B cell (primary cell): ENCODE measurements around the gene PNPLA1. TPM values are rescaled to one million over a fixed set of nuclear protein-coding genes. Genes with fewer than 3 reads are reported as not detected.

ENCODE experiments used
- ATAC-seq: fragments of 200-7000 bp; cut with Tn5 transposase; one replicate; pipeline ENCODE4 v1.10.0; 2021; ENCODE audit warnings: low read depth, mild to moderate bottlenecking, moderate number of reproducible peaks, moderate library complexity
- CTCF ChIA-PET: fragments of 350-600 bp; sonication (Branson Sonifier 250); formaldehyde crosslinking; loops from one replicate; lab custom pipeline; 2021; ENCODE audit warnings: antibody characterized with exemption, inconsistent platforms; lab: Charles Lee
- POLR2A ChIA-PET: fragments of 350-600 bp; sonication (Branson Sonifier 250); formaldehyde crosslinking; loops from one replicate; lab custom pipeline; 2021; ENCODE audit warnings: antibody characterized with exemption; lab: Charles Lee
- DNase-seq: peaks from one replicate; pipeline ENCODE4 v3.0.0; 2013
- H2AFZ ChIP-seq: 2 replicates; pipeline ENCODE4 v1.6.1; 2012; ENCODE audit warnings: mild to moderate bottlenecking, low read depth, low read length; ENCODE audit not compliant: insufficient read depth, poor library complexity, severe bottlenecking
- H3K27ac ChIP-seq, 2 donors: 1 replicate in 1 of 2; 2 replicates in 1 of 2; pipeline ENCODE4 v1.5.1; 2012 to 2013; ENCODE audit warnings: low read length in 2 of 2, mild to moderate bottlenecking in 2 of 2, moderate library complexity in 1 of 2
- H3K27me3 ChIP-seq, 4 experiments: fragments of 200-600 bp in 1 of 4; sonication (generic) in 1 of 4; replicated peaks in 1 of 4; 1 replicate in 2 of 4; 2 replicates in 2 of 4; pipeline versions ENCODE4 v1.6.1 to v1.7.0; 2013 to 2016; ENCODE audit warnings: low read length in 3 of 4, mild to moderate bottlenecking in 2 of 4, mixed read lengths in 1 of 4, moderate library complexity in 1 of 4; ENCODE audit not compliant: insufficient read depth in 4 of 4, control insufficient read depth in 3 of 4; ENCODE audit errors: control extremely low read depth in 1 of 4
- H3K36me3 ChIP-seq, 2 experiments: replicated peaks in 1 of 2; 1 replicate in 1 of 2; 2 replicates in 1 of 2; pipeline versions ENCODE4 v1.6.1 to v1.7.1; 2013; ENCODE audit warnings: low read length in 1 of 2; ENCODE audit not compliant: insufficient read depth in 2 of 2, control insufficient read depth in 1 of 2; ENCODE audit errors: control extremely low read depth in 1 of 2, extremely low read depth in 1 of 2
- H3K4me1 ChIP-seq, 2 donors: fragments of 200-600 bp in 1 of 2; sonication (generic) in 1 of 2; 1 replicate in 1 of 2; 2 replicates in 1 of 2; pipeline versions ENCODE4 v1.5.1 to v1.6.1; 2013 to 2017; ENCODE audit warnings: low read length in 2 of 2; ENCODE audit not compliant: control insufficient read depth in 2 of 2, insufficient read depth in 2 of 2
- H3K4me2 ChIP-seq: replicated peaks from 2 replicates; pipeline ENCODE3; 2012; ENCODE audit warnings: mild to moderate bottlenecking, low read depth, low read length; ENCODE audit not compliant: poor library complexity, severe bottlenecking
- H3K4me3 ChIP-seq, 5 experiments: fragments of 200-600 bp in 1 of 5; sonication (generic) in 1 of 5; 1 replicate in 3 of 5; 2 replicates in 2 of 5; pipeline versions ENCODE4 v1.5.1 to v1.7.0; 2011 to 2016; ENCODE audit warnings: low read length in 4 of 5, mild to moderate bottlenecking in 4 of 5, low read depth in 2 of 5, control low read depth in 1 of 5, moderate library complexity in 1 of 5; ENCODE audit not compliant: insufficient read depth in 1 of 5; ENCODE audit errors: control extremely low read depth in 1 of 5, extremely low read depth in 1 of 5
- H3K79me2 ChIP-seq: fragments of 200-600 bp; sonication (generic); one replicate; pipeline ENCODE4 v1.6.0; 2016; ENCODE audit warnings: low read length; ENCODE audit not compliant: control insufficient read depth, insufficient read depth
- H3K9ac ChIP-seq: fragments of 200-600 bp; sonication (generic); 2 replicates; pipeline ENCODE4 v1.6.1; 2017; ENCODE audit warnings: mild to moderate bottlenecking, low read length, moderate library complexity
- H3K9me3 ChIP-seq, 3 donors: one replicate each; pipeline versions ENCODE4 v1.6.1 to v1.7.1; 2013; ENCODE audit warnings: low read length in 2 of 3; ENCODE audit not compliant: control insufficient read depth in 2 of 3, insufficient read depth in 1 of 3; ENCODE audit errors: control extremely low read depth in 1 of 3
- H4K20me1 ChIP-seq: 2 replicates; pipeline ENCODE4 v1.6.0; 2012; ENCODE audit warnings: mild to moderate bottlenecking, low read length; ENCODE audit not compliant: insufficient read depth, control insufficient read depth, poor library complexity, severe bottlenecking
- H3K27ac Mint-ChIP-seq: one replicate; pipeline ENCODE4 v1.8.0; 2021; ENCODE audit warnings: mixed read lengths
- H3K27me3 Mint-ChIP-seq: one replicate; pipeline ENCODE4 v1.8.0; 2021; ENCODE audit warnings: mixed read lengths
- H3K4me1 Mint-ChIP-seq: one replicate; pipeline ENCODE4 v1.8.0; 2021; ENCODE audit warnings: mixed read lengths
- H3K4me3 Mint-ChIP-seq: one replicate; pipeline ENCODE4 v1.8.0; 2021; ENCODE audit warnings: mixed read lengths
- H3K9me3 Mint-ChIP-seq: one replicate; pipeline ENCODE4 v1.8.0; 2022; ENCODE audit warnings: mixed read lengths; ENCODE audit not compliant: insufficient read depth
- CTCF ChIP-seq: fragments of 200-600 bp; IDR thresholded peaks from one replicate; pipeline ENCODE4 v1.8.0; 2022; ENCODE audit warnings: antibody characterized with exemption, mild to moderate bottlenecking
- EZH2 ChIP-seq: IDR thresholded peaks from 2 replicates; pipeline ENCODE4 v1.6.1; 2012; ENCODE audit warnings: borderline replicate concordance, low read depth, mild to moderate bottlenecking, moderate library complexity, low read length; ENCODE audit not compliant: insufficient read depth, poor library complexity, severe bottlenecking
- WGBS: methylation state at CpG from one replicate; pipeline ENCODE4 v1.1.5; 2013; ENCODE audit warnings: missing lambda C conversion rate; ENCODE audit not compliant: insufficient coverage; 5-methylcytosine and 5-hydroxymethylcytosine counted together
- intact Hi-C: fragments of 100-400 bp; cut with micrococcal nuclease; formaldehyde crosslinking; loops from one replicate; pipeline ENCODE4 v1.10.0; 2022
- polyA plus RNA-seq: library from polyadenylated mRNA; depleted of rRNA; stranded (reverse); fragments of >200 nt; gene quantifications from 2 replicates; pipeline ENCODE4 v1.2.3, GENCODE V29; 2012
- total RNA-seq, 2 donors: library from RNA; stranded (reverse); fragments of 120-200 nt in 1 of 2; gene quantifications; 1 replicate in 1 of 2; 2 replicates in 1 of 2; pipeline versions ENCODE4 v1.2.3 to v1.2.4, GENCODE V29; 2013 to 2022

PNPLA1 gene
- total and polyA plus RNA-seq, 2 donors (not counting 1 experiment from before 2014, with no cell fraction given) = 0.12 TPM; not detected in 1

GRCh38 chr6:36315921-36316320 is 46.1 kb downstream of the PNPLA1 start:
- ATAC-seq = no peak
- Mint-ChIP-seq H3K4me3 (no peak overlapping the region), H3K27ac (no peak overlapping the region), H3K9me3 (no peaks in the 10 kb centered on the region), H3K27me3 (no peaks in the 10 kb centered on the region), H3K4me1 (peaks cover 22% of the 10 kb centered on the region)
- Histone ChIP-seq H4K20me1 (no peaks in the 10 kb centered on the region), H3K9ac (no peak overlapping the region), H3K4me3 (no peak overlapping the region), H3K4me2 (no peak overlapping the region), H3K36me3 (no peaks in the 10 kb centered on the region), H3K27me3 (no peaks in the 10 kb centered on the region), H3K4me1 (peaks cover 10 to 20% of the 10 kb centered on the region in 2 donors), H2AFZ (no peak overlapping the region), H3K27ac (no peak overlapping the region), H3K9me3 (no peaks in the 10 kb centered on the region), H3K79me2 (no peaks in the 10 kb centered on the region)
- intact Hi-C loops = no loop called here
- 98% methylated on average over 5 of the region's 5 CpGs for WGBS
- TF ChIP-seq CTCF = no peak
- no peak for TF ChIP-seq EZH2
- CTCF ChIA-PET = interaction anchor here (0.7 to 1.2 kb wide), 3 partner anchors 10 to 43 kb away, joined by 3 to 6 read pairs (median 3); no protein-coding TSS in a partner anchor
- POLR2A ChIA-PET = no interaction called here
- no peak for DNase-seq

- ChIA-PET POLR2A (no interaction called here), CTCF (interaction anchor here (1.1 to 1.3 kb wide), 2 partner anchors 14 to 15 kb away, joined by 3 to 4 read pairs; no protein-coding TSS in a partner anchor)
- Histone ChIP-seq H3K36me3 (no peaks in the 10 kb centered on the region), H3K4me2 (no peak overlapping the region), H3K9me3 (no peaks in the 10 kb centered on the region), H2AFZ (no peak overlapping the region), H4K20me1 (no peaks in the 10 kb centered on the region), H3K27me3 (no peaks in the 10 kb centered on the region), H3K27ac (no peak overlapping the region), H3K79me2 (no peaks in the 10 kb centered on the region), H3K4me1 (peaks cover 10 to 16% of the 10 kb centered on the region in 2 donors), H3K9ac (no peak overlapping the region), H3K4me3 (no peak overlapping the region)
- no peak for ATAC-seq
- H3K4me1 Mint-ChIP-seq = peaks cover 14% of the 10 kb centered on the region
- H3K9me3 Mint-ChIP-seq = no peaks in the 10 kb centered on the region
- intact Hi-C loops = no loop called here
- WGBS = no CpG with 5 or more reads among the region's 2 CpGs
- no peak for DNase-seq
- H3K27me3 Mint-ChIP-seq = no peaks in the 10 kb centered on the region
- no peak overlapping the region for H3K27ac Mint-ChIP-seq
- no peak overlapping the region for H3K4me3 Mint-ChIP-seq
- TF ChIP-seq EZH2 (no peak), CTCF (no peak)
These were observed 47.8 kb downstream of the PNPLA1 start for GRCh38 chr6:36317623-36318022.
